T-helper 1 cell treated with Interleukin-12 subunit alpha and Interleukin-12 subunit beta and Interleukin-4 antibody, amounts not matched to agents 30 μg/mL and 1 μg/mL, for 36 hours (primary cell): Measurements from ENCODE around the gene PIRT.

ENCODE experiments used
- H3K27ac Mint-ChIP-seq: one replicate; pipeline ENCODE4 v1.8.0; 2021; ENCODE audit warnings: mild to moderate bottlenecking, mixed read lengths
- H3K27me3 Mint-ChIP-seq: one replicate; pipeline ENCODE4 v1.8.0; 2021; ENCODE audit warnings: low read depth, mixed read lengths
- H3K36me3 Mint-ChIP-seq: one replicate; pipeline ENCODE4 v1.8.0; 2021; ENCODE audit warnings: low read depth, mixed read lengths
- H3K4me1 Mint-ChIP-seq: one replicate; pipeline ENCODE4 v1.8.0; 2021; ENCODE audit warnings: low read depth, mixed read lengths
- H3K4me3 Mint-ChIP-seq: one replicate; pipeline ENCODE4 v1.8.0; 2021; ENCODE audit warnings: mild to moderate bottlenecking, moderate library complexity, mixed read lengths
- H3K9me3 Mint-ChIP-seq: one replicate; pipeline ENCODE4 v1.8.0; 2021; ENCODE audit warnings: mixed read lengths

Gene PIRT

DNA sequence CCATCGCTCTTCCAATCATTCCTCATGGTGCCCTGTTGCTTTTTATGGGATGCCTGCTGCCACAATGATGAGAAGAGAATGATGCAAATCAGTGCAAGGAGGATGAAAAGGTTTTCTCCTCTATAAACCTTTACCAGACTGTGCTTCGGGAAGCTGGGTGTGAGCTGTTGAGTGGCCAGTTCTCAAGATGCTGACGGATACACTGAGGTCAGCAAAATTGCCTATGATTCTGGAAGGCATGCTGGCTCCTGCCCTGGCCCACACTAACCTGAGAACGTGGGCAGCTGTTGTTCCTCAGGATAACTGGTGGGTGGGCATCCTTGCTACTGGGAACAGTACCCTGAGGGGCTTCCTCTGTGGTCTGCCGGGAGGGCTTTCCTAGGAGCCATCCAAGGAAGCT lies 795 bp upstream of the PIRT start:
- Mint-ChIP-seq H3K36me3 (no peaks in the 10 kb centered on the region), H3K4me1 (no peaks in the 10 kb centered on the region), H3K9me3 (no peaks in the 10 kb centered on the region), H3K27me3 (peaks cover under 1% of the 10 kb centered on the region), H3K4me3 (no peak overlapping the region), H3K27ac (no peak overlapping the region)

GRCh38 chr17:10836966-10837590 lies 809 bp downstream of the PIRT start:
- no peaks in the 10 kb centered on the region for H3K9me3 Mint-ChIP-seq
- H3K27me3 Mint-ChIP-seq, result no peaks in the 10 kb centered on the region
- H3K27ac Mint-ChIP-seq, result no peak overlapping the region
- H3K36me3 Mint-ChIP-seq, result no peaks in the 10 kb centered on the region
- H3K4me1 Mint-ChIP-seq, result no peaks in the 10 kb centered on the region
- no peak overlapping the region for H3K4me3 Mint-ChIP-seq

DNA sequence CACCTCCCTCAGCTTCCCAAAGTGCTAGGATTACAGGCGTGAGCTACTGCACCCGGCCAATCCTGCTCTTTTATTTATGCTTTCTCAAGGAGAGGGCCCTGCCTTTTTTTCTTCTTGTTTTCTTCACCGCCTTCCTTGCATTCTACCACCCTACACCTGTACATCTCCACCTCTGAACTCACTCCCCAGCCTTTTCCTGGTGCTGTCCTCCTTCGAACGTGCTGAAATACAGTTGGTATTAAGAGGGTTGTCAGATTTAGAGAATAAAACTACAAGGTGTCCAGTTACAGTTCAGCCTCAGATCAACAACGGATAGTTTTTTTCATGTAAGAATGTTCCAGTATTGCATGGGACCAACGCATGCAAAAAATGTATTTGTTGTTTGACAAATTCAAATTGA lies 1.7 kb downstream of the PIRT start:
- H3K4me3 Mint-ChIP-seq, result no peak overlapping the region
- H3K9me3 Mint-ChIP-seq, result no peaks in the 10 kb centered on the region
- H3K4me1 Mint-ChIP-seq, result no peaks in the 10 kb centered on the region
- no peak overlapping the region for H3K27ac Mint-ChIP-seq
- no peaks in the 10 kb centered on the region for H3K36me3 Mint-ChIP-seq
- H3K27me3 Mint-ChIP-seq, result no peaks in the 10 kb centered on the region

- no peaks in the 10 kb centered on the region for H3K36me3 Mint-ChIP-seq
These were observed 6.2 kb downstream of the PIRT start for GRCh38 chr17:10831696-10832095.

GRCh38 chr17:10827898-10828552 lies 9.9 kb downstream of the PIRT start:
- H3K9me3 Mint-ChIP-seq, result no peaks in the 10 kb centered on the region
- no peak overlapping the region for H3K4me3 Mint-ChIP-seq
- H3K36me3 Mint-ChIP-seq, result no peaks in the 10 kb centered on the region
- H3K27ac Mint-ChIP-seq, result no peak overlapping the region
- no peaks in the 10 kb centered on the region for H3K4me1 Mint-ChIP-seq
- no peaks in the 10 kb centered on the region for H3K27me3 Mint-ChIP-seq

More at GRCh38 chr17:10831696-10832095, 6.2 kb downstream of the PIRT start:
- H3K4me1 Mint-ChIP-seq, result no peaks in the 10 kb centered on the region
- no peak overlapping the region for H3K27ac Mint-ChIP-seq
- no peak overlapping the region for H3K4me3 Mint-ChIP-seq
- H3K9me3 Mint-ChIP-seq, result no peaks in the 10 kb centered on the region
- H3K27me3 Mint-ChIP-seq, result no peaks in the 10 kb centered on the region

DNA sequence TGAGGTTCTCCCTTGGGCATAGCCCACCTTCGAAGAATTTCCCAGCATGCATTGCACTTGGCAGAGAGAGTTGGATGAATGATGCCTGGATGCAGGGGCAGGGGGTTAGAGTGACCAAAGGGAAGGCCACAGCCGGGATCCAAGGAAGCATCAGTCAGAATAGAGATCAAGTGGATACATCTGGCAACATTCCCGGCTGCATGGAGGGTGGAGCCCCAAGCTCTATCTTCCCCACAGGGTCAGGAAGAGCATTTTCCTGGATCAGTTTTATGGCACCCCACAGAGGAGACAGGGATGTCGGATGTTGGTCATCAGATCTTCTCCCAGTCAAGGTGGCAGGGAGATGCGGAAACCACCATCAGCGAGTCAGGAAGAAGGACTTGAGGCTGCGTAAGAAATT lies 13.0 kb downstream of the PIRT start:
- no peaks in the 10 kb centered on the region for H3K36me3 Mint-ChIP-seq
- no peaks in the 10 kb centered on the region for H3K27me3 Mint-ChIP-seq
- no peak overlapping the region for H3K4me3 Mint-ChIP-seq
- H3K9me3 Mint-ChIP-seq, result no peaks in the 10 kb centered on the region
- no peak overlapping the region for H3K27ac Mint-ChIP-seq
- H3K4me1 Mint-ChIP-seq, result no peaks in the 10 kb centered on the region

- H3K4me3 Mint-ChIP-seq, result no peak overlapping the region
- no peak overlapping the region for H3K27ac Mint-ChIP-seq
- H3K36me3 Mint-ChIP-seq, result no peaks in the 10 kb centered on the region
- H3K27me3 Mint-ChIP-seq, result no peaks in the 10 kb centered on the region
- H3K9me3 Mint-ChIP-seq, result no peaks in the 10 kb centered on the region
- no peaks in the 10 kb centered on the region for H3K4me1 Mint-ChIP-seq
These were observed 16.1 kb downstream of the PIRT start for GRCh38 chr17:10821770-10822169.

GRCh38 chr17:10821054-10821453 lies 16.8 kb downstream of the PIRT start:
- Mint-ChIP-seq H3K9me3 (no peaks in the 10 kb centered on the region), H3K27me3 (no peaks in the 10 kb centered on the region), H3K27ac (no peak overlapping the region), H3K36me3 (no peaks in the 10 kb centered on the region), H3K4me3 (no peak overlapping the region), H3K4me1 (no peaks in the 10 kb centered on the region)

DNA sequence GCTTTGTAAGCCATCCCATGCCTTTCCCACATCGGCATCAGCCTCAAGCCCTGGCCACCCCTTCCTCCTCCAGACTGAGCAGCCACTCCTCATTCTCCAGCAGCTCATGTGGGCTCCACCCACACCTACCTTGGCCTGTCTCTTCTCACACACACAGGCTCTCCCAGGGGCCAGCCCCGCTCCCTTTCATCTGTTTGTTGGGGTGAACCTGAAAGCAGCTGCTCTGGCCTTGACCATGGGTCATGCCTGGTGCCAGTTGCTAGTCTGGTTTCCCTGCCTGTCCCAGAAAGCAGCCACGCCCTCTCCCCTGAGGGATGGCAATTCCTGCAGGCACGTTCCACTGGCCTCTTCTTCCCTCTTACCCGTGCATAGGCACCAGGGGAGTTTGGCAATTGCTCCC lies 22.6 kb downstream of the PIRT start:
- H3K4me1 Mint-ChIP-seq, result no peaks in the 10 kb centered on the region
- no peak overlapping the region for H3K4me3 Mint-ChIP-seq
- no peaks in the 10 kb centered on the region for H3K36me3 Mint-ChIP-seq
- H3K27ac Mint-ChIP-seq, result no peak overlapping the region
- H3K27me3 Mint-ChIP-seq, result no peaks in the 10 kb centered on the region
- H3K9me3 Mint-ChIP-seq, result no peaks in the 10 kb centered on the region

DNA sequence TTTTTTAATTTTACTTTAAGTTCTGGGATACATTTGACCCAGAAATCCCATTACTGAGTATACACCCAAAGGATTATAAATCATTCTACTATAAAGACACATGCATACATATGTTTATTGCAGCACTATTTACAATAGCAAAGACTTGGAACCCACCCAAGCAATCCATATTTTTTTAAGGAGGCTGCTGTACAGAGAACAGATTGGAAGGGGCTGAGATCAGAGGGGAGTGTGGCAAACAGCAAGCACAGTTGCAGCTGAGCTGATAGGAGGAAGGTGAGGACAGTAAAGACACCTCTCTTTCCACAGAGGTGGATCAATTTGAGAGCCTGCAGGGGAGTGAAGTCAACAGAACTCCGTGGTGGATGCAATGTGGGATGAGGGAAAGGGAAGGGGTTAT lies 23.8 kb downstream of the PIRT start:
- Mint-ChIP-seq H3K27me3 (no peaks in the 10 kb centered on the region), H3K4me3 (no peak overlapping the region), H3K27ac (no peak overlapping the region), H3K4me1 (no peaks in the 10 kb centered on the region), H3K36me3 (no peaks in the 10 kb centered on the region), H3K9me3 (no peaks in the 10 kb centered on the region)

DNA sequence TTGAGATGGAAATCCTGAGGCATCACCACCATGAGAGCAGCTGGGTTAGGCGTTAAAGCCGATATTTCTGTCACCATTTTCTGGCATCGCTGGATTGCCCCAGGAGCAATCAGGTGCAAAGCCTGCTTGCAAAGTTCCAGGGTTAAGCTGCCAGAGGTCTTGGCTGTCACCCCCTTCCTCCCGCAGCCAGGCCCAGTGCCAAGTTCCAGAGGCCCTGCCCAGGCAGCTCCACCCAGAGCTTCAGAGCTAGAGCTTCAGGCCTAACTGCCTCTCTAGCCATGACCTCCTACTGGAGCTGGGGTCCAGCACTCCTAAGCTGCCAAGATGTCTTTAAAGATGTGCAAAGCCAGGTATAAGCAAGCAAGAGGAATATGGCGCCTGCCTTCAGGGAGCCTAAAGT lies 25.2 kb downstream of the PIRT start:
- H3K9me3 Mint-ChIP-seq, result no peaks in the 10 kb centered on the region
- no peaks in the 10 kb centered on the region for H3K27me3 Mint-ChIP-seq
- H3K4me1 Mint-ChIP-seq, result no peaks in the 10 kb centered on the region
- H3K27ac Mint-ChIP-seq, result no peak overlapping the region
- no peak overlapping the region for H3K4me3 Mint-ChIP-seq
- H3K36me3 Mint-ChIP-seq, result no peaks in the 10 kb centered on the region

DNA sequence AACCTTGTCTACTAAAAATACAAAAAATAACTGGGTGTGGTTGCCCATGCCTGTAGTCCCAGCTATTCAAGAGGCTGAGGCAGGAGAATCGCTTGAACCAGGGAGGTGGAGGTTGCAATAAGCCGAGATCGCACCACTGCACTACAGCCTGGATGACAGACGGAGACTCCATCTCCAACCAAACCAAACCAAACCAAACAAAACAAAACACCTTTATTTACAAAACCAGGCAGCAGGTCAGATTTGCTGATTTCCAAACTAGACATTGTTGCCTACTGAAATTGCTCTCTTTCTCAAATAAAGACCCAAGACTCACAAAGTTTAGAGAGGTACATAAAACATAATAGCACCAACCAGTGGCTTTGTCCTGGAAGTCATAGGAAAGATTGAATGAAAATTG lies 28.3 kb downstream of the PIRT start:
- H3K27ac Mint-ChIP-seq, result no peak overlapping the region
- no peaks in the 10 kb centered on the region for H3K36me3 Mint-ChIP-seq
- no peaks in the 10 kb centered on the region for H3K27me3 Mint-ChIP-seq
- H3K4me1 Mint-ChIP-seq, result no peaks in the 10 kb centered on the region
- no peaks in the 10 kb centered on the region for H3K9me3 Mint-ChIP-seq
- H3K4me3 Mint-ChIP-seq, result no peak overlapping the region

DNA sequence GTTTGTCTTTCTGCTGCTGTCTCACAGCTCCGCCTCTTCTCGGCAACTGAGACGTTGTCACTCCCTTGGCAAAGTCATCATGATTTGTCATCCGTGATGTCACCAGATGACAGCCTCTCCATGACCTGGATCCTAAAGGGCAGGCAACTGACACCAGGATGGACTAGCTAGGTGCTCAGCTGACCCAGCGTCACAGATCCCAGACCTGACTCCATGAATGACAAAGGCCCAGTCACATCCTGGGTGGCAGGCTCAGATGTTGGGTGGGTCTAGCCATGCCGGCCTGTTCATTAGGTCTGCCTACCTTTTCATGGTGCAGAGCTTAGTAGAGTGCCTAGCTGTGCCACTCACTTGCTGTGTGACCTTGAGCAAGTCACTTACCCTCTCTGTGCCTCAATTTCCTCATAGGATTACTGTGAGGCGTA lies 30.2 kb downstream of the PIRT start:
- H3K4me1 Mint-ChIP-seq, result no peaks in the 10 kb centered on the region
- no peak overlapping the region for H3K27ac Mint-ChIP-seq
- H3K4me3 Mint-ChIP-seq, result no peak overlapping the region
- no peaks in the 10 kb centered on the region for H3K9me3 Mint-ChIP-seq
- no peaks in the 10 kb centered on the region for H3K36me3 Mint-ChIP-seq
- H3K27me3 Mint-ChIP-seq, result no peaks in the 10 kb centered on the region

- Mint-ChIP-seq H3K4me3 (no peak overlapping the region), H3K4me1 (no peaks in the 10 kb centered on the region), H3K36me3 (no peaks in the 10 kb centered on the region)
These were observed 31.2 kb downstream of the PIRT start for GRCh38 chr17:10806545-10807262.

GRCh38 chr17:10805911-10806310 lies 32.0 kb downstream of the PIRT start:
- no peaks in the 10 kb centered on the region for H3K36me3 Mint-ChIP-seq
- no peak overlapping the region for H3K27ac Mint-ChIP-seq
- no peak overlapping the region for H3K4me3 Mint-ChIP-seq

More at GRCh38 chr17:10806545-10807262, 31.2 kb downstream of the PIRT start:
- Mint-ChIP-seq H3K27me3 (no peaks in the 10 kb centered on the region), H3K27ac (no peak overlapping the region), H3K9me3 (no peaks in the 10 kb centered on the region)

More at GRCh38 chr17:10805911-10806310, 32.0 kb downstream of the PIRT start:
- no peaks in the 10 kb centered on the region for H3K4me1 Mint-ChIP-seq
- no peaks in the 10 kb centered on the region for H3K9me3 Mint-ChIP-seq
- H3K27me3 Mint-ChIP-seq, result no peaks in the 10 kb centered on the region
